Upper lobe of left lung (tissue), 4 donors: Measurements from ENCODE around the gene OR2M2.

Experiments used
- POLR2A ChIP-seq, 4 donors: fragments of 450-650 bp; IDR thresholded peaks; one replicate each; pipeline ENCODE4 v1.5.1; 2016 to 2017; ENCODE audit warnings: antibody characterized with exemption in 4 of 4, mild to moderate bottlenecking in 2 of 4
- TF ChIP-seq, protein P1 (sequence below), 6 experiments: fragments of 450-650 bp in 4 of 6; fragments of 200-600 bp in 2 of 6; sonication (generic) in 2 of 6; IDR thresholded peaks; one replicate each; pipeline ENCODE4 v1.5.1; 2016 to 2019; ENCODE audit warnings: antibody characterized with exemption in 6 of 6

DNA sequence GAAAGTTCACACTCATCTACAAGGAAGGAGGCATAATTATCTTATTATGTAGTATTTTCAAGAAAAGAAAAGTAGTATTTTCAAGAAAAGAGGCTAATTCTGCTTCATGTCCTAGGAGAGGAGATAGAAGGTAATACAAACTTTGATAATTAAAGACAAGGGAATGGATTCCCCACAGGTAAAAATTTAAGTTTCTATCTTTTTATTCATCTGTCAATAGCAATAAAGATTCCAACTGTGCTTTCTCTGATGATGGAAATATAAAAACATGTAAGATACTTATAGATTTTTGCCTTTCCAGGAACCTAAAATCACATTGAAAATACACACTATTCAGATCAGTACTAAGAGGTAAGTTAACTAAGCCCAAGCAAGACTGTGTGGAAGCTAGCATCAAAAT is at the start of gene OR2M2:
- TF ChIP-seq, protein P1, sequence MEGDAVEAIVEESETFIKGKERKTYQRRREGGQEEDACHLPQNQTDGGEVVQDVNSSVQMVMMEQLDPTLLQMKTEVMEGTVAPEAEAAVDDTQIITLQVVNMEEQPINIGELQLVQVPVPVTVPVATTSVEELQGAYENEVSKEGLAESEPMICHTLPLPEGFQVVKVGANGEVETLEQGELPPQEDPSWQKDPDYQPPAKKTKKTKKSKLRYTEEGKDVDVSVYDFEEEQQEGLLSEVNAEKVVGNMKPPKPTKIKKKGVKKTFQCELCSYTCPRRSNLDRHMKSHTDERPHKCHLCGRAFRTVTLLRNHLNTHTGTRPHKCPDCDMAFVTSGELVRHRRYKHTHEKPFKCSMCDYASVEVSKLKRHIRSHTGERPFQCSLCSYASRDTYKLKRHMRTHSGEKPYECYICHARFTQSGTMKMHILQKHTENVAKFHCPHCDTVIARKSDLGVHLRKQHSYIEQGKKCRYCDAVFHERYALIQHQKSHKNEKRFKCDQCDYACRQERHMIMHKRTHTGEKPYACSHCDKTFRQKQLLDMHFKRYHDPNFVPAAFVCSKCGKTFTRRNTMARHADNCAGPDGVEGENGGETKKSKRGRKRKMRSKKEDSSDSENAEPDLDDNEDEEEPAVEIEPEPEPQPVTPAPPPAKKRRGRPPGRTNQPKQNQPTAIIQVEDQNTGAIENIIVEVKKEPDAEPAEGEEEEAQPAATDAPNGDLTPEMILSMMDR (IDR thresholded peaks at IDR 0.05), result no peak
- TF ChIP-seq POLR2A (IDR thresholded peaks at IDR 0.05), result no peak
